HCT116 (cell line): ENCODE data around the gene TMCC3. TPM values are rescaled to one million over a fixed set of nuclear protein-coding genes. Genes with fewer than 3 reads are reported as not detected.

ENCODE experiments used
- ATAC-seq: fragments of 200-7000 bp; cut with Tn5 transposase; 2 replicates; pipeline ENCODE4 v1.9.1; 2020; ENCODE audit warnings: mild to moderate bottlenecking, moderate library complexity
- BruUV-seq: library from RNA; stranded (reverse); fragments of 400-500 nt; replicated peaks from 2 replicates; lab custom pipeline; 2021; lab: Mats Ljungman, UMichigan
- CTCF ChIA-PET: fragments of 300-600 bp; sonication (Branson Sonifier 250); formaldehyde crosslinking; loops from one replicate; lab custom pipeline; 2021; ENCODE audit warnings: antibody characterized with exemption; lab: Charles Lee
- POLR2A ChIA-PET: fragments of 300-600, 350-600 bp; sonication (Branson Sonifier 250); formaldehyde crosslinking; loops from one replicate; lab custom pipeline; 2021; ENCODE audit warnings: antibody characterized with exemption; lab: Charles Lee
- RAD21 ChIA-PET, 2 experiments: fragments of 300-600 bp; sonication (Branson Sonifier 250); formaldehyde crosslinking; loops; one replicate each; lab custom pipeline; 2023; ENCODE audit warnings: low total read pairs in 2 of 2; ENCODE audit not compliant: uncharacterized antibody in 2 of 2, unreplicated experiment in 2 of 2, low non-redundant PET in 1 of 2; lab: Charles Lee
- DNase-seq: peaks from one replicate; pipeline ENCODE4 v3.0.0-alpha.2; 2010; ENCODE audit warnings: low read depth, low spot score
- H2AFZ ChIP-seq: fragments of 200-600 bp; shearing (Covaris generic), sonication (generic); 2 replicates; pipeline ENCODE4 v1.6.1; 2017; ENCODE audit warnings: low read depth, mixed run types, mixed read lengths, antibody characterized with exemption, low read length; ENCODE audit not compliant: poor library complexity, severe bottlenecking
- H3K27ac ChIP-seq: 2 replicates; pipeline ENCODE4 v1.5.1; 2012; ENCODE audit warnings: low read depth, low read length
- H3K27me3 ChIP-seq: fragments of 200-600 bp; sonication (generic); 2 replicates; pipeline ENCODE4 v1.6.1; 2016; ENCODE audit warnings: mixed run types, low read length, mixed read lengths; ENCODE audit not compliant: insufficient read depth
- H3K36me3 ChIP-seq, 2 experiments: fragments of 200-500 bp in 1 of 2; fragments of 200-600 bp in 1 of 2; sonication (Bioruptor generic) in 1 of 2; sonication (generic) in 1 of 2; 2 replicates each; pipeline versions ENCODE4 v1.5.1 to v1.6.1; 2014 to 2016; ENCODE audit warnings: low read length in 2 of 2, inconsistent platforms in 1 of 2, mixed read lengths in 1 of 2, mixed run types in 1 of 2; ENCODE audit not compliant: insufficient read depth in 2 of 2, control insufficient read depth in 1 of 2
- H3K4me1 ChIP-seq, 2 experiments: fragments of 200-600 bp in 1 of 2; sonication (generic) in 1 of 2; 2 replicates each; pipeline versions ENCODE4 v1.5.1 to v1.6.1; 2012 to 2017; ENCODE audit warnings: low read length in 2 of 2, inconsistent platforms in 1 of 2, mild to moderate bottlenecking in 1 of 2, mixed read lengths in 1 of 2, mixed run types in 1 of 2, moderate library complexity in 1 of 2; ENCODE audit not compliant: insufficient read depth in 2 of 2, control insufficient read depth in 1 of 2
- H3K4me2 ChIP-seq: fragments of 200-600 bp; sonication (generic); 2 replicates; pipeline ENCODE4 v1.6.1; 2017; ENCODE audit warnings: mixed run types, low read length, mixed read lengths
- H3K4me3 ChIP-seq, 2 experiments: fragments of 200-600 bp in 1 of 2; sonication (generic) in 1 of 2; replicated peaks in 1 of 2; 2 replicates each; pipeline ENCODE4 v1.5.1; 2011 to 2016; ENCODE audit warnings: low read length in 2 of 2, control low read depth in 1 of 2, low read depth in 1 of 2, mild to moderate bottlenecking in 1 of 2, mixed read lengths in 1 of 2, mixed run types in 1 of 2
- H3K79me2 ChIP-seq: fragments of 200-600 bp; sonication (generic); 2 replicates; pipeline ENCODE4 v1.6.1; 2017; ENCODE audit warnings: mild to moderate bottlenecking, mixed run types, low read length, moderate library complexity, mixed read lengths; ENCODE audit not compliant: insufficient read depth
- H3K9ac ChIP-seq: fragments of 200-600 bp; sonication (generic); 2 replicates; pipeline ENCODE4 v1.6.1; 2016; ENCODE audit warnings: low read length, mixed read lengths
- H3K9me2 ChIP-seq: fragments of 200-600 bp; sonication (generic), shearing (Covaris generic); 2 replicates; pipeline ENCODE4 v1.6.1; 2017; ENCODE audit warnings: mixed run types, mild to moderate bottlenecking, moderate library complexity; ENCODE audit not compliant: insufficient read depth
- H3K9me3 ChIP-seq, 2 experiments: fragments of 200-500 bp in 1 of 2; fragments of 200-600 bp in 1 of 2; sonication (Bioruptor generic) in 1 of 2; sonication (generic) in 1 of 2; 2 replicates each; pipeline ENCODE4 v1.6.1; 2014 to 2017; ENCODE audit warnings: low read length in 2 of 2, mixed read lengths in 2 of 2, inconsistent platforms in 1 of 2, low read depth in 1 of 2, mild to moderate bottlenecking in 1 of 2, mixed run types in 1 of 2, moderate library complexity in 1 of 2; ENCODE audit not compliant: control insufficient read depth in 1 of 2, insufficient read depth in 1 of 2
- H4K20me1 ChIP-seq: fragments of 200-600 bp; sonication (generic), shearing (Covaris generic); 2 replicates; pipeline ENCODE4 v1.6.1; 2017; ENCODE audit warnings: mixed run types, mild to moderate bottlenecking, moderate library complexity; ENCODE audit not compliant: insufficient read depth
- CEBPB ChIP-seq: IDR thresholded peaks from 2 replicates; pipeline ENCODE4 v1.6.1; 2012; ENCODE audit warnings: low read depth
- CTCF ChIP-seq, 3 experiments: fragments of 200-600 bp in 1 of 3; sonication (generic) in 1 of 3; IDR thresholded peaks in 2 of 3; conservative IDR thresholded peaks in 1 of 3; 2 replicates each; pipeline ENCODE4 v1.5.1; 2012 to 2017; ENCODE audit warnings: low read depth in 2 of 3, low read length in 2 of 3, antibody characterized with exemption in 1 of 3, borderline replicate concordance in 1 of 3, control low read depth in 1 of 3, mild to moderate bottlenecking in 1 of 3, mixed read lengths in 1 of 3, mixed run types in 1 of 3, moderate library complexity in 1 of 3; ENCODE audit not compliant: insufficient read depth in 1 of 3
- EGR1 ChIP-seq: IDR thresholded peaks from 2 replicates; pipeline ENCODE4 v1.6.1; 2012; ENCODE audit warnings: low read depth
- ELF1 ChIP-seq: IDR thresholded peaks from 2 replicates; pipeline ENCODE4 v1.6.1; 2012; ENCODE audit warnings: low read depth, borderline replicate concordance
- FOSL1 ChIP-seq: IDR thresholded peaks from 2 replicates; pipeline ENCODE4 v1.6.1; 2012; ENCODE audit warnings: low read depth
- POLR2A ChIP-seq: IDR thresholded peaks from 2 replicates; pipeline ENCODE4 v1.7.0; 2011; ENCODE audit warnings: borderline replicate concordance; ENCODE audit not compliant: insufficient read depth, insufficient read length; ENCODE audit errors: extremely low read depth
- POLR2AphosphoS5 ChIP-seq: IDR thresholded peaks from 2 replicates; pipeline ENCODE4 v1.6.1; 2011; ENCODE audit warnings: mild to moderate bottlenecking, low read depth, low read length, moderate library complexity
- RAD21 ChIP-seq: IDR thresholded peaks from 2 replicates; pipeline ENCODE4 v1.6.1; 2012; ENCODE audit warnings: low read depth, mild to moderate bottlenecking
- SP1 ChIP-seq: IDR thresholded peaks from 2 replicates; pipeline ENCODE4 v1.6.1; 2012; ENCODE audit warnings: low read depth
- YY1 ChIP-seq: IDR thresholded peaks from 2 replicates; pipeline ENCODE4 v1.6.1; 2011; ENCODE audit warnings: low read length, low read depth, moderate library complexity, mild to moderate bottlenecking; ENCODE audit not compliant: insufficient replicate concordance; ENCODE audit errors: extremely low read depth
- ZFX ChIP-seq: fragments of 450-650 bp; IDR thresholded peaks from 2 replicates; pipeline ENCODE4 v1.6.1; 2017
- ZNF274 ChIP-seq: fragments of 200-500 bp; sonication (Bioruptor generic); IDR thresholded peaks from 2 replicates; pipeline ENCODE4 v1.6.1; 2014; ENCODE audit warnings: mild to moderate bottlenecking, low read depth, low read length, inconsistent platforms
- intact Hi-C: fragments of 100-400 bp; cut with micrococcal nuclease; formaldehyde crosslinking; loops from 2 replicates; pipeline ENCODE4 v1.10.0; 2022
- total RNA-seq: library from RNA; stranded (reverse); gene quantifications from one replicate; pipeline ENCODE4 v1.2.1, GENCODE V29; 2021; ENCODE audit not compliant: unreplicated experiment
- TF ChIP-seq, protein P1 (sequence below): IDR thresholded peaks from 2 replicates; pipeline ENCODE4 v1.6.1; 2011; ENCODE audit warnings: mild to moderate bottlenecking, low read length, moderate library complexity; ENCODE audit not compliant: insufficient replicate concordance; ENCODE audit errors: extremely low read depth
- TF ChIP-seq, protein P2 (sequence below): IDR thresholded peaks from 2 replicates; pipeline ENCODE4 v1.6.1; 2012

The TMCC3 gene
- total RNA-seq, 1 experiment from 2014 or later, result 4.5 TPM

GRCh38 chr12:94575645-94576403 is 74.5 kb downstream of the TMCC3 start:
- intact Hi-C loops, result no loop called here
- CTCF ChIA-PET, result interaction anchor here (0.7 kb wide), 1 partner anchor 11 kb away, joined by 4 read pairs; no protein-coding TSS in a partner anchor
- RAD21 ChIA-PET, result no interaction called here

DNA sequence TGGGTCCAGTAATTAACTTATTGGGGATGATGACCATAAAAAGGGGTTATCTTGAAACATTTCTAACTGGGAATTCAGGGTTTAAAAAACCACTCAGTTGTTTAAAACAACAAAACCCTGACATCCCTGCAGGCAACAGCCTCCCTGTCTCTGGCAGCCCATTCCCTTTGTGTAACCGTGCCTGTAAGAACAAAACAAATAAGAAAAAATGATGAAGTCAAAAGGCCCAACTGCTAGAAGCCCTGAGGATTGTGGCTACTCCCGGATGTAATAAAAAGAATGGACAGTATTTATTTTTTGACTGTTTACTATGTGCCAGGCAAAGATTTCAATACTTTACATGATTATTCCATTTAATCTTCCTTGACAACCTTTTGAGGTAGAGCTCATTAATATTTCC is 75.3 kb downstream of the TMCC3 start:
- POLR2A ChIA-PET, result no interaction called here
- H3K9ac ChIP-seq, result no peak overlapping the region
- H3K9me3 ChIP-seq, result no peaks in the 10 kb centered on the region
- CTCF ChIA-PET, result no interaction called here
- no peaks in the 10 kb centered on the region for H3K9me2 ChIP-seq
- H3K4me3 ChIP-seq, result no peak overlapping the region
- intact Hi-C loops, result no loop called here
- H3K36me3 ChIP-seq, result no peaks in the 10 kb centered on the region
- no peak for ATAC-seq
- TF ChIP-seq YY1, result no peak
- TF ChIP-seq POLR2A, result no peak
- TF ChIP-seq POLR2AphosphoS5, result no peak
- TF ChIP-seq CEBPB, result no peak
- no peak for TF ChIP-seq SP1
- TF ChIP-seq CTCF (IDR thresholded peaks at IDR 0.05 in 2 of 3, conservative IDR thresholded peaks at IDR 0.05 in 1 of 3; ENCODE audit: borderline replicate concordance in 1 of 3, insufficient read depth in 1 of 3, low read depth in 2 of 3, low read length in 2 of 3), result no peak
- TF ChIP-seq, protein P1, sequence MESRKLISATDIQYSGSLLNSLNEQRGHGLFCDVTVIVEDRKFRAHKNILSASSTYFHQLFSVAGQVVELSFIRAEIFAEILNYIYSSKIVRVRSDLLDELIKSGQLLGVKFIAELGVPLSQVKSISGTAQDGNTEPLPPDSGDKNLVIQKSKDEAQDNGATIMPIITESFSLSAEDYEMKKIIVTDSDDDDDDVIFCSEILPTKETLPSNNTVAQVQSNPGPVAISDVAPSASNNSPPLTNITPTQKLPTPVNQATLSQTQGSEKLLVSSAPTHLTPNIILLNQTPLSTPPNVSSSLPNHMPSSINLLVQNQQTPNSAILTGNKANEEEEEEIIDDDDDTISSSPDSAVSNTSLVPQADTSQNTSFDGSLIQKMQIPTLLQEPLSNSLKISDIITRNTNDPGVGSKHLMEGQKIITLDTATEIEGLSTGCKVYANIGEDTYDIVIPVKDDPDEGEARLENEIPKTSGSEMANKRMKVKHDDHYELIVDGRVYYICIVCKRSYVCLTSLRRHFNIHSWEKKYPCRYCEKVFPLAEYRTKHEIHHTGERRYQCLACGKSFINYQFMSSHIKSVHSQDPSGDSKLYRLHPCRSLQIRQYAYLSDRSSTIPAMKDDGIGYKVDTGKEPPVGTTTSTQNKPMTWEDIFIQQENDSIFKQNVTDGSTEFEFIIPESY, result no peak
- TF ChIP-seq EGR1, result no peak
- TF ChIP-seq FOSL1, result no peak
- TF ChIP-seq ELF1, result no peak
- no peak for TF ChIP-seq ZFX
- TF ChIP-seq ZNF274, result no peak
- TF ChIP-seq, protein P2, sequence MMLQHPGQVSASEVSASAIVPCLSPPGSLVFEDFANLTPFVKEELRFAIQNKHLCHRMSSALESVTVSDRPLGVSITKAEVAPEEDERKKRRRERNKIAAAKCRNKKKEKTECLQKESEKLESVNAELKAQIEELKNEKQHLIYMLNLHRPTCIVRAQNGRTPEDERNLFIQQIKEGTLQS, result no peak
- TF ChIP-seq RAD21, result no peak
- TF ChIP-seq, all 23 proteins: peak for 0
- DNase-seq, result no peak
- no peaks in the 10 kb centered on the region for H3K79me2 ChIP-seq
- H2AFZ ChIP-seq, result no peak overlapping the region
- RAD21 ChIA-PET, result no interaction called here
- H3K4me2 ChIP-seq, result no peak overlapping the region
- no TSS peak for BruUV-seq
- H3K27ac ChIP-seq, result no peak overlapping the region
- no peaks in the 10 kb centered on the region for H3K27me3 ChIP-seq
- H4K20me1 ChIP-seq, result no peaks in the 10 kb centered on the region
- peaks cover 6 to 20% of the 10 kb centered on the region in 2 experiments for H3K4me1 ChIP-seq

More at GRCh38 chr12:94575645-94576403, 74.5 kb downstream of the TMCC3 start:
- no peak overlapping the region for H2AFZ ChIP-seq
- no peak for DNase-seq
- H3K9me2 ChIP-seq, result no peaks in the 10 kb centered on the region
- H3K4me3 ChIP-seq, result no peak overlapping the region
- H3K79me2 ChIP-seq, result no peaks in the 10 kb centered on the region
- no peak overlapping the region for H3K9ac ChIP-seq
- H3K27me3 ChIP-seq, result no peaks in the 10 kb centered on the region
- no peaks in the 10 kb centered on the region for H4K20me1 ChIP-seq
- POLR2A ChIA-PET, result interaction anchor here (0.5 kb wide), 1 partner anchor 11 kb away, joined by 3 read pairs; no protein-coding TSS in a partner anchor
- BruUV-seq, result no TSS peak
- no peaks in the 10 kb centered on the region for H3K9me3 ChIP-seq
- TF ChIP-seq YY1, result no peak
- TF ChIP-seq, all 23 proteins: peak for 0
- Histone ChIP-seq H3K4me1 (peaks cover 6 to 12% of the 10 kb centered on the region in 2 experiments), H3K27ac (no peak overlapping the region), H3K36me3 (no peaks in the 10 kb centered on the region), H3K4me2 (no peak overlapping the region)
- ATAC-seq, result no peak
